Type B pancreatic cell (in vitro differentiated cells): ENCODE results near the gene PNLIPRP3. TPM values are rescaled to one million over a fixed set of nuclear protein-coding genes. Genes with fewer than 3 reads are reported as not detected.

Source experiments
- DNase-seq: peaks from one replicate; pipeline ENCODE4 v3.0.0; 2021; ENCODE audit warnings: mixed read lengths; ENCODE audit not compliant: unreplicated experiment; ENCODE audit errors: extremely low spot score
- H3K27ac Mint-ChIP-seq: 2 replicates; pipeline ENCODE4 v1.8.0; 2021; ENCODE audit warnings: mild to moderate bottlenecking, mixed read lengths
- H3K27me3 Mint-ChIP-seq: 2 replicates; pipeline ENCODE4 v1.8.0; 2021; ENCODE audit warnings: mixed read lengths
- H3K36me3 Mint-ChIP-seq: 2 replicates; pipeline ENCODE4 v1.8.0; 2021; ENCODE audit warnings: mixed read lengths
- H3K4me1 Mint-ChIP-seq: one replicate; pipeline ENCODE4 v1.8.0; 2021; ENCODE audit warnings: mixed read lengths; ENCODE audit not compliant: unreplicated experiment
- H3K4me3 Mint-ChIP-seq: 2 replicates; pipeline ENCODE4 v1.8.0; 2021; ENCODE audit warnings: mild to moderate bottlenecking, mixed read lengths
- H3K9me3 Mint-ChIP-seq: 2 replicates; pipeline ENCODE4 v1.8.0; 2021; ENCODE audit warnings: mixed read lengths
- CTCF ChIP-seq: fragments of 200-600 bp; sonication (generic); conservative IDR thresholded peaks from 2 replicates; pipeline ENCODE4 v1.5.0; 2021; ENCODE audit warnings: antibody characterized with exemption, mild to moderate bottlenecking
- total RNA-seq: library from RNA; stranded (reverse); gene quantifications from 2 replicates; pipeline ENCODE4 v1.2.1, GENCODE V29; 2021; ENCODE audit warnings: low replicate concordance

Gene PNLIPRP3
- total RNA-seq, 1 donor from 2014 or later, result not detected

GRCh38 chr10:116395223-116395985 lies 32.2 kb upstream of the PNLIPRP3 start:
- DNase-seq, result no peak
- Mint-ChIP-seq H3K36me3 (no peaks in the 10 kb centered on the region), H3K27me3 (peaks cover 8% of the 10 kb centered on the region), H3K4me1 (no peaks in the 10 kb centered on the region), H3K27ac (no peak overlapping the region), H3K9me3 (peaks cover 8% of the 10 kb centered on the region), H3K4me3 (no peak overlapping the region)
- no peak for TF ChIP-seq CTCF

DNA sequence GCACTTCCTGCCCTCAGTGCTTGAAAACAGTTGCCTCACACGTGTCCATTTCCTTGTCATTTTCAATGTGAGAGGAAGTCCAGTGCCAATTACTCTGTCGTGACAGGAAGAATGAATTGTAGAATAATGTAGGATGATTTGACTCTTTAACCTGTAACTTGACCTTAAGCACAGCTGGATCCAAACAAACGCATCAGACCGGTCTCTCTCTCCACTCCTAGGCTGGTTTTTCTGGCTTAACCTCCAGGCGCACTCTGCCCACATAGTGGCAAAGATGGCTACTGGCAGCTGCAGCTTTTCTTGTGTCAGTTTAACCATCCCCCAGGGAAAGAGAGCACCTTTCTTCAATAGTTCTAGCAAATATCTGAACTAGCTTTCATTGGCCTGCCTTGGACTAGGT lies 29.4 kb upstream of the PNLIPRP3 start:
- no peak for TF ChIP-seq CTCF
- no peak overlapping the region for H3K4me3 Mint-ChIP-seq
- H3K27ac Mint-ChIP-seq, result no peak overlapping the region

GRCh38 chr10:116402858-116403257 lies 24.8 kb upstream of the PNLIPRP3 start:
- no peaks in the 10 kb centered on the region for H3K9me3 Mint-ChIP-seq
- no peak for DNase-seq
- no peak overlapping the region for H3K4me3 Mint-ChIP-seq
- no peak overlapping the region for H3K27ac Mint-ChIP-seq
- no peaks in the 10 kb centered on the region for H3K4me1 Mint-ChIP-seq
- no peak for TF ChIP-seq CTCF
- H3K27me3 Mint-ChIP-seq, result peaks cover 2% of the 10 kb centered on the region
- no peaks in the 10 kb centered on the region for H3K36me3 Mint-ChIP-seq

More for the DNA sequence above, 29.4 kb upstream of the PNLIPRP3 start:
- no peaks in the 10 kb centered on the region for H3K27me3 Mint-ChIP-seq
- no peaks in the 10 kb centered on the region for H3K36me3 Mint-ChIP-seq
- H3K4me1 Mint-ChIP-seq, result no peaks in the 10 kb centered on the region
- no peak for DNase-seq
- peaks cover 8% of the 10 kb centered on the region for H3K9me3 Mint-ChIP-seq

DNA sequence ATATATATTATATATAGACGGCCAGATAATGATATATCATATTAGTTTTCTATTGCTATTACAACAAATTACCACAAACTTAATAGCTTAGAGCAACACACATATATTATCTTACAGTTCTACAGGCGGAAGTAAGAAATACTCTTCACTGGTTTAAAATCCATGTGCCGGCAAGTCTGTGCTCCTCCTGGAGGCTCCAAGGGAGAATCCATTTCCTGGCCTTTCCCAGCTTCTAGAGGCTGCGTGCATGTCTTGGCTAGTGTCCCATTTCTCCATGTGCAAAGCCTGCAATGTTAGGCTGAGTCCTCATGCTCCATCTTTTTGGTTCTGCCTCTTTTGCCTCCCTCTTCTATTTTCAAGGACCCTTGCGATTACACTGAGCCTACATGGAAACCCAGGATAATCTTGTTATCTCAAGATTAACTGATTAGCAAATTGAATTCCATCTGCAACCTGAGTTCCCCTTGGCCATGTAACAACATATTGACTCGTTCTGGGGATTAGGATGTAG lies 23.9 kb upstream of the PNLIPRP3 start:
- no peak overlapping the region for H3K27ac Mint-ChIP-seq
- DNase-seq, result no peak
- H3K27me3 Mint-ChIP-seq, result peaks cover 2% of the 10 kb centered on the region
- no peak for TF ChIP-seq CTCF
- peaks cover 4% of the 10 kb centered on the region for H3K4me1 Mint-ChIP-seq
- no peak overlapping the region for H3K4me3 Mint-ChIP-seq
- no peaks in the 10 kb centered on the region for H3K36me3 Mint-ChIP-seq
- no peaks in the 10 kb centered on the region for H3K9me3 Mint-ChIP-seq

GRCh38 chr10:116408719-116409118 lies 18.9 kb upstream of the PNLIPRP3 start:
- H3K4me1 Mint-ChIP-seq, result peaks cover 5% of the 10 kb centered on the region
- no peak overlapping the region for H3K27ac Mint-ChIP-seq
- H3K36me3 Mint-ChIP-seq, result no peaks in the 10 kb centered on the region
- H3K27me3 Mint-ChIP-seq, result peaks cover 6% of the 10 kb centered on the region
- H3K9me3 Mint-ChIP-seq, result no peaks in the 10 kb centered on the region
- TF ChIP-seq CTCF, result no peak
- DNase-seq, result no peak
- no peak overlapping the region for H3K4me3 Mint-ChIP-seq
